Measurements from ENCODE around the gene KCNE1. TPM values are rescaled to one million over a fixed set of nuclear protein-coding genes. Genes with fewer than 3 reads are reported as not detected.

Gene KCNE1
- total RNA-seq, 1 experiment from 2014 or later = 0.14 TPM

- intact Hi-C loops (cut with micrococcal nuclease) = no loop called here
- H3K9me3 Mint-ChIP-seq (ENCODE audit: unreplicated experiment) = no peaks in the 10 kb centered on the region
- BruUV-seq (replicated peaks) = TSS peak; percentile 91
- H3K36me3 Mint-ChIP-seq (ENCODE audit: insufficient read depth, unreplicated experiment) = peaks cover 5% of the 10 kb centered on the region
- H3K4me3 Mint-ChIP-seq (ENCODE audit: unreplicated experiment) = peak overlapping the region; percentile 76
- H3K4me1 Mint-ChIP-seq (ENCODE audit: insufficient read depth, unreplicated experiment) = peaks cover 22% of the 10 kb centered on the region
- TF ChIP-seq, protein P1, sequence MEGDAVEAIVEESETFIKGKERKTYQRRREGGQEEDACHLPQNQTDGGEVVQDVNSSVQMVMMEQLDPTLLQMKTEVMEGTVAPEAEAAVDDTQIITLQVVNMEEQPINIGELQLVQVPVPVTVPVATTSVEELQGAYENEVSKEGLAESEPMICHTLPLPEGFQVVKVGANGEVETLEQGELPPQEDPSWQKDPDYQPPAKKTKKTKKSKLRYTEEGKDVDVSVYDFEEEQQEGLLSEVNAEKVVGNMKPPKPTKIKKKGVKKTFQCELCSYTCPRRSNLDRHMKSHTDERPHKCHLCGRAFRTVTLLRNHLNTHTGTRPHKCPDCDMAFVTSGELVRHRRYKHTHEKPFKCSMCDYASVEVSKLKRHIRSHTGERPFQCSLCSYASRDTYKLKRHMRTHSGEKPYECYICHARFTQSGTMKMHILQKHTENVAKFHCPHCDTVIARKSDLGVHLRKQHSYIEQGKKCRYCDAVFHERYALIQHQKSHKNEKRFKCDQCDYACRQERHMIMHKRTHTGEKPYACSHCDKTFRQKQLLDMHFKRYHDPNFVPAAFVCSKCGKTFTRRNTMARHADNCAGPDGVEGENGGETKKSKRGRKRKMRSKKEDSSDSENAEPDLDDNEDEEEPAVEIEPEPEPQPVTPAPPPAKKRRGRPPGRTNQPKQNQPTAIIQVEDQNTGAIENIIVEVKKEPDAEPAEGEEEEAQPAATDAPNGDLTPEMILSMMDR (IDR thresholded peaks at IDR 0.05; ENCODE audit: unreplicated experiment) = no peak
- no peaks in the 10 kb centered on the region for H3K27me3 Mint-ChIP-seq (ENCODE audit: insufficient read depth, unreplicated experiment)
- peak overlapping the region; percentile 95 for H3K27ac Mint-ChIP-seq (ENCODE audit: low read depth, unreplicated experiment)
- POLR2A ChIA-PET = interaction anchor here (0.6 to 2.3 kb wide), 17 partner anchors 10 to 1537 kb away, joined by 3 to 22 read pairs (median 4); partner anchors contain the start of genes KCNE1 and RCAN1
- no peak for DNase-seq (ENCODE audit: unreplicated experiment)
- CTCF ChIA-PET = interaction anchor here (0.5 to 1.6 kb wide), 6 partner anchors 18 to 1392 kb away, joined by 3 to 7 read pairs (median 4); no protein-coding TSS in a partner anchor
Measured at GRCh38 chr21:34526241-34526617, 14.2 kb upstream of the KCNE1 start.

GRCh38 chr21:34524646-34525601, 12.9 kb upstream of the KCNE1 start:
- DNase-seq (ENCODE audit: unreplicated experiment) = no peak
- peaks cover 12% of the 10 kb centered on the region for H3K36me3 Mint-ChIP-seq (ENCODE audit: insufficient read depth, unreplicated experiment)
- TF ChIP-seq, protein P1 (IDR thresholded peaks at IDR 0.05; ENCODE audit: unreplicated experiment) = no peak
- H3K27me3 Mint-ChIP-seq (ENCODE audit: insufficient read depth, unreplicated experiment) = no peaks in the 10 kb centered on the region
- CTCF ChIA-PET = interaction anchor here (1.1 to 1.6 kb wide), 3 partner anchors 19 to 78 kb away, joined by 4 read pairs; no protein-coding TSS in a partner anchor
- peak overlapping the region; percentile 1 for H3K4me3 Mint-ChIP-seq (ENCODE audit: unreplicated experiment)
- intact Hi-C loops (cut with micrococcal nuclease) = no loop called here
- H3K4me1 Mint-ChIP-seq (ENCODE audit: insufficient read depth, unreplicated experiment) = peaks cover 22% of the 10 kb centered on the region
- no TSS peak for BruUV-seq (replicated peaks)
- POLR2A ChIA-PET = interaction anchor here (0.6 to 2.3 kb wide), 7 partner anchors 9 to 1538 kb away, joined by 3 to 22 read pairs (median 3); no protein-coding TSS in a partner anchor
- peak overlapping the region; percentile 90 for H3K27ac Mint-ChIP-seq (ENCODE audit: low read depth, unreplicated experiment)
- H3K9me3 Mint-ChIP-seq (ENCODE audit: unreplicated experiment) = no peaks in the 10 kb centered on the region

DNA sequence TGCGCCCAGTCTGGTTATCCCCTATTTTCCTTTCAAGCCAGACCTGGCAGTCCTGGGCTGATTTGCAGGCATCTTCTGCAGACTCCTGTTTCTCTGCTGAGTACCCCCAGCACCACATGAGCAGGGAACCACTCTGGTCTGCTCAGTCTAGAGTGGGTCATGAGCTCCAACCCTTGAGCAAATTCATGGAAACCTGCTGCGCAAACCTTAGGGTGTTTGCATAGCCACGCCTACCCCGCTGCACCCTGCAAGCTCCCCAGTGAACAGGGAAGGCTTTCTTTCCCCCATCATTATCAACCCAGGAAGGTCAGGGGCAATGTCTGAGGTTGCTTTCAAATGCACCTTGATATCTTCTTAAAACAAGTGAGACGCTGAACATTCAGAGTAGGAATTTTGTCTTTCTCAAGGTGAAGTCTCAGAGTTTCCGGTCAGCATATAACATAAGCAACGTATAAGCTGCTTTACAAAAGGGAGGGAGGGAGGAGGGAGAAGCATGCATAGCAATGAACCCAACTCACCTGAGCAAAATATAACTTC, 11.1 kb upstream of the KCNE1 start:
- intact Hi-C loops (cut with micrococcal nuclease) = no loop called here
- no peak for DNase-seq (ENCODE audit: unreplicated experiment)
- Mint-ChIP-seq H3K27ac (ENCODE audit: low read depth, unreplicated experiment) (no peak overlapping the region), H3K36me3 (ENCODE audit: insufficient read depth, unreplicated experiment) (peaks cover 15% of the 10 kb centered on the region), H3K4me1 (ENCODE audit: insufficient read depth, unreplicated experiment) (peaks cover 20% of the 10 kb centered on the region), H3K4me3 (ENCODE audit: unreplicated experiment) (no peak overlapping the region), H3K27me3 (ENCODE audit: insufficient read depth, unreplicated experiment) (no peaks in the 10 kb centered on the region), H3K9me3 (ENCODE audit: unreplicated experiment) (no peaks in the 10 kb centered on the region)
- TF ChIP-seq, protein P1 (IDR thresholded peaks at IDR 0.05; ENCODE audit: unreplicated experiment) = no peak
- CTCF ChIA-PET = interaction anchor here (0.9 to 1.4 kb wide), 2 partner anchors 80 to 166 kb away, joined by 3 to 6 read pairs; no protein-coding TSS in a partner anchor
- no TSS peak for BruUV-seq (replicated peaks)
- POLR2A ChIA-PET = no interaction called here

GRCh38 chr21:34522284-34522683, 10.3 kb upstream of the KCNE1 start:
- CTCF ChIA-PET = interaction anchor here (0.6 to 1.4 kb wide), 2 partner anchors 8 to 81 kb away, joined by 4 to 6 read pairs; no protein-coding TSS in a partner anchor

More at GRCh38 chr21:34522284-34522683, 10.3 kb upstream of the KCNE1 start:
- no TSS peak for BruUV-seq (replicated peaks)
- no peak for DNase-seq (ENCODE audit: unreplicated experiment)
- Mint-ChIP-seq H3K27me3 (ENCODE audit: insufficient read depth, unreplicated experiment) (no peaks in the 10 kb centered on the region), H3K4me1 (ENCODE audit: insufficient read depth, unreplicated experiment) (peaks cover 14% of the 10 kb centered on the region), H3K27ac (ENCODE audit: low read depth, unreplicated experiment) (no peak overlapping the region), H3K36me3 (ENCODE audit: insufficient read depth, unreplicated experiment) (peaks cover 16% of the 10 kb centered on the region), H3K4me3 (ENCODE audit: unreplicated experiment) (no peak overlapping the region), H3K9me3 (ENCODE audit: unreplicated experiment) (no peaks in the 10 kb centered on the region)
- intact Hi-C loops (cut with micrococcal nuclease) = no loop called here
- TF ChIP-seq, protein P1 (IDR thresholded peaks at IDR 0.05; ENCODE audit: unreplicated experiment) = no peak
- POLR2A ChIA-PET = no interaction called here
